Endothelial cell of umbilical vein (primary cell): ENCODE measurements around the gene CRK. TPM values are rescaled to one million over a fixed set of nuclear protein-coding genes. Genes with fewer than 3 reads are reported as not detected.

Experiments
- BruUV-seq: library from RNA; stranded (reverse); fragments of 400-500 nt; replicated peaks from 2 replicates; lab custom pipeline; 2021; lab: Mats Ljungman, UMichigan
- CTCF ChIA-PET: fragments of 300-600, 350-600 bp; sonication (Branson Sonifier 250); formaldehyde crosslinking; loops from one replicate; lab custom pipeline; 2021; ENCODE audit warnings: antibody characterized with exemption, inconsistent platforms; lab: Charles Lee
- POLR2A ChIA-PET: fragments of 300-600, 350-600 bp; sonication (Branson Sonifier 250); formaldehyde crosslinking; loops from one replicate; lab custom pipeline; 2021; ENCODE audit warnings: antibody characterized with exemption, inconsistent platforms; lab: Charles Lee
- DNase-seq: peaks from one replicate; pipeline ENCODE4 v3.0.0-alpha.2; 2011; ENCODE audit warnings: low read depth, low spot score
- FAIRE-seq: peaks from 2 replicates; lab custom pipeline; 2011; peaks lifted over from hg19 to GRCh38; lab: Jason Lieb, UNC
- H2AFZ ChIP-seq: 2 replicates; pipeline ENCODE4 v1.6.0; 2012; ENCODE audit warnings: low read depth, low read length, control low read depth, inconsistent platforms
- H3K27ac ChIP-seq: 2 replicates; pipeline ENCODE4 v1.5.1; 2011; ENCODE audit warnings: low read depth, mild to moderate bottlenecking, control low read depth, low read length, moderate library complexity; ENCODE audit not compliant: insufficient read depth
- H3K27me3 ChIP-seq, 2 experiments: 2 replicates each; pipeline versions ENCODE4 v1.6.0 to v1.6.1; 2011; ENCODE audit warnings: low read length in 2 of 2, mixed read lengths in 1 of 2; ENCODE audit not compliant: control insufficient read depth in 2 of 2, insufficient read depth in 2 of 2
- H3K36me3 ChIP-seq, 2 experiments: 2 replicates in 1 of 2; 3 replicates in 1 of 2; pipeline ENCODE4 v1.5.1; 2011; ENCODE audit warnings: low read length in 2 of 2, mild to moderate bottlenecking in 1 of 2, moderate library complexity in 1 of 2; ENCODE audit not compliant: control insufficient read depth in 2 of 2, insufficient read depth in 2 of 2; ENCODE audit errors: extremely low read depth in 1 of 2
- H3K4me1 ChIP-seq: 3 replicates; pipeline ENCODE4 v1.5.1; 2011; ENCODE audit warnings: mild to moderate bottlenecking, low read length; ENCODE audit not compliant: control insufficient read depth, insufficient read depth; ENCODE audit errors: extremely low read depth
- H3K4me2 ChIP-seq: 2 replicates; pipeline ENCODE4 v1.6.1; 2011; ENCODE audit warnings: low read length, control low read depth, mixed read lengths; ENCODE audit not compliant: insufficient read depth
- H3K4me3 ChIP-seq, 3 experiments: fragments of 200-600 bp in 1 of 3; sonication (generic), shearing (Covaris generic) in 1 of 3; replicated peaks in 1 of 3; 2 replicates each; pipeline ENCODE4 v1.5.1; 2011 to 2016; ENCODE audit warnings: control low read depth in 3 of 3, low read length in 3 of 3, mild to moderate bottlenecking in 2 of 3, inconsistent platforms in 1 of 3, low read depth in 1 of 3, moderate library complexity in 1 of 3; ENCODE audit not compliant: insufficient read depth in 1 of 3
- H3K79me2 ChIP-seq: 2 replicates; pipeline ENCODE4 v1.6.0; 2012; ENCODE audit warnings: low read length, inconsistent platforms; ENCODE audit not compliant: control insufficient read depth, insufficient read depth
- H3K9ac ChIP-seq: replicated peaks from 2 replicates; pipeline ENCODE3; 2011; ENCODE audit warnings: low read length, control low read depth; ENCODE audit not compliant: insufficient read depth; ENCODE audit errors: extremely low read depth
- H3K9me1 ChIP-seq: replicated peaks from 3 replicates; pipeline ENCODE4 v1.6.0; 2011; ENCODE audit warnings: mild to moderate bottlenecking, low read length; ENCODE audit not compliant: control insufficient read depth, insufficient read depth; ENCODE audit errors: extremely low read depth
- H3K9me3 ChIP-seq: replicated peaks from 2 replicates; pipeline ENCODE4 v1.5.1; 2012; ENCODE audit warnings: low read length, inconsistent platforms; ENCODE audit not compliant: control insufficient read depth, insufficient read depth
- H4K20me1 ChIP-seq: replicated peaks from 2 replicates; pipeline ENCODE3; 2011; ENCODE audit warnings: mild to moderate bottlenecking, low read length; ENCODE audit not compliant: control insufficient read depth, insufficient read depth; ENCODE audit errors: extremely low read depth
- CTCF ChIP-seq, 2 donors: IDR thresholded peaks; 1 replicate in 1 of 2; 2 replicates in 1 of 2; pipeline ENCODE4 v1.5.1; 2011; ENCODE audit warnings: low read length in 2 of 2, mild to moderate bottlenecking in 2 of 2, moderate library complexity in 2 of 2, control low read depth in 1 of 2, inconsistent platforms in 1 of 2, low read depth in 1 of 2; ENCODE audit not compliant: insufficient read depth in 1 of 2; ENCODE audit errors: extremely low read depth in 1 of 2
- EZH2 ChIP-seq: IDR thresholded peaks from 2 replicates; pipeline ENCODE4 v1.6.1; 2012; ENCODE audit warnings: borderline replicate concordance, low read depth, mild to moderate bottlenecking, moderate library complexity, low read length, inconsistent platforms; ENCODE audit not compliant: severe bottlenecking
- GATA2 ChIP-seq: IDR thresholded peaks from 2 replicates; pipeline ENCODE4 v1.7.0; 2011; ENCODE audit warnings: low read depth, mild to moderate bottlenecking, moderate library complexity, mixed read lengths, low read length; ENCODE audit not compliant: insufficient read length, insufficient read depth
- JUN ChIP-seq: IDR thresholded peaks from 2 replicates; pipeline ENCODE4 v1.6.1; 2011; ENCODE audit warnings: borderline replicate concordance, low read depth; ENCODE audit not compliant: insufficient read length, insufficient read depth
- MAX ChIP-seq: IDR thresholded peaks from 2 replicates; pipeline ENCODE4 v1.6.1; 2011; ENCODE audit not compliant: insufficient read depth, insufficient read length
- MYC ChIP-seq: IDR thresholded peaks from one replicate; pipeline ENCODE4 v1.6.1; 2011; ENCODE audit warnings: mild to moderate bottlenecking, low read depth, low read length
- POLR2A ChIP-seq: IDR thresholded peaks from 2 replicates; pipeline ENCODE4 v1.6.1; 2012; ENCODE audit warnings: low read depth, mild to moderate bottlenecking, control low read depth, low read length
- POLR2AphosphoS5 ChIP-seq: IDR thresholded peaks from 2 replicates; pipeline ENCODE4 v1.6.1; 2012; ENCODE audit warnings: low read depth, mild to moderate bottlenecking, control low read depth, low read length, moderate library complexity; ENCODE audit not compliant: insufficient read depth
- dilution Hi-C: fragments of 300-500 bp; cut with MboI; formaldehyde crosslinking; loops from one replicate; pipeline ENCODE4 v1.15.0; 2019; ENCODE audit warnings: low sequenced_read_pairs; ENCODE audit not compliant: extremely low pct_ligation_motif_present
- intact Hi-C: fragments of 100-400 bp; cut with micrococcal nuclease; formaldehyde crosslinking; loops from one replicate; pipeline ENCODE4 v1.10.0; 2022
- polyA plus RNA-seq, 4 experiments: library from polyadenylated mRNA; depleted of rRNA in 3 of 4; stranded (reverse) in 3 of 4; unstranded in 1 of 4; fragments of >200 nt; gene quantifications; 2 replicates each; pipeline versions ENCODE4 v1.2.1 to v1.2.3, GENCODE V29; 2011 to 2012; ENCODE audit warnings: missing spikeins in 1 of 4
- total RNA-seq: library from RNA; stranded (reverse); gene quantifications from 2 replicates; pipeline ENCODE4 v1.2.3, GENCODE V29; 2021

CRK gene
- total and polyA plus RNA-seq, 2 donors (not counting 3 experiments of a cell fraction or from before 2014, with no cell fraction given), result 52.8 to 67.2 TPM

DNA sequence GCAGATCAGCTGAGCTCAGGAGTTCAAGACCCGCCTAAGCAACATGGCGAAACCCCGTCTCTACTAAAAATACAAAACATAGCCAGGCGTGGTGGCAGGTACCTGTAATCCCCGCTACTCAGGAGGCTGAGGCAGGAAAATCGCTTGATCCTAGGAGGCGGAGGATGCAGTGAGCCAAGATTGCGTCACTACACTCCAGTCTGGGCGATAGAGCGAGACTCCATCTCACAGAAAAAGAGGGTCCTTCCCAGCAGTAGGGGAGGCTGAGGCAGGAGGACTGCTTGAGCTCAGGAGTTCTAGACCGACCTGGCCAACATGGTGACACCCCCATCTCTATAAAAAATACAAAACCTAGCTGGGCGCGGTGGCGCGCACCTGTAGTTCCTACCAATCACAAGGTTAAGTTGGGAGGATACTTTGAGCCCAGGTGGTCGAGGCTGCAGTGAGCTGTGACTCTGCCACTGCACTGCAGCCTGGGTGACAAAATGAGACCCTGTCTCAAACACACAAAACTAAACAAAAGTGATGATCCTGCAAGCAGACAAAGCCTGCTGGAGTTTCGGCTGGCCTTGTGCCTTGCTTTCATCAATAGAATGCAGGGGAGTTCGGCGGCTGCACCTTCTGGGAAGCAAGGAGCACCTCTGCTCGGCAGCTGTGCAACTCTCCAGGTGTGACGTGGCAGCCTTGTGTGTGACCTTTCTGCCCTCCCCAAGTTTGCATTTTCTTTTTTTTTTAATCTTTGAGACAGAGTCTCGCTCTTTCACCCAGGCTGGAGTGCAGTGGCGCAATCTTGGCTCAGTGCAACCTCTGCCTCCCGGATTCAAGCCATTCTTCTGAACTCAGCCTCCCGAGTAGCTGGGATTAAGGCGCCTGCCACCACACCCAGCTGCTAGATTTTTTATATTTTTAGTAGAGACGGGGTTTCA is 43.6 kb downstream of the CRK start:
- H4K20me1 ChIP-seq, result no peaks in the 10 kb centered on the region
- intact Hi-C loops (loop anchor here (1.0 kb wide), 2 partner anchors 11 to 12 kb away; partner anchors contain the start of gene YWHAE), dilution Hi-C loops (no loop called here)
- no peak overlapping the region for H3K4me2 ChIP-seq
- H3K79me2 ChIP-seq, result no peaks in the 10 kb centered on the region
- TF ChIP-seq MAX, result no peak
- TF ChIP-seq MYC, result no peak
- TF ChIP-seq EZH2, result no peak
- TF ChIP-seq POLR2AphosphoS5, result no peak
- no peak for TF ChIP-seq JUN
- TF ChIP-seq CTCF (IDR thresholded peaks at IDR 0.05; ENCODE audit: extremely low read depth in 1 of 2, insufficient read depth in 1 of 2, low read depth in 1 of 2, low read length in 2 of 2), result no peak
- no peak for TF ChIP-seq GATA2
- no peak for TF ChIP-seq POLR2A
- H2AFZ ChIP-seq, result no peak overlapping the region
- H3K4me1 ChIP-seq, result peaks cover 12% of the 10 kb centered on the region
- no peaks in the 10 kb centered on the region for H3K27me3 ChIP-seq
- H3K36me3 ChIP-seq, result no peaks in the 10 kb centered on the region
- no peak for FAIRE-seq
- H3K27ac ChIP-seq, result no peak overlapping the region
- no peak overlapping the region for H3K9ac ChIP-seq
- no TSS peak for BruUV-seq
- ChIA-PET POLR2A (interaction anchor here (0.6 kb wide), 2 partner anchors 7 to 41 kb away, joined by 3 to 4 read pairs; no protein-coding TSS in a partner anchor), CTCF (interaction anchor here (0.6 to 3.4 kb wide), 6 partner anchors 8 to 218 kb away, joined by 3 to 28 read pairs (median 3); partner anchors contain the start of gene INPP5K)
- H3K9me3 ChIP-seq, result no peaks in the 10 kb centered on the region
- DNase-seq, result no peak
- no peaks in the 10 kb centered on the region for H3K9me1 ChIP-seq
- no peak overlapping the region for H3K4me3 ChIP-seq
